Hindlimb muscle (tissue), 1 donor: ENCODE measurements around the gene EYS. TPM values are rescaled to one million over a fixed set of nuclear protein-coding genes. Genes with fewer than 3 reads are reported as not detected.

Experiments
- DNase-seq: peaks from one replicate; pipeline ENCODE4 v3.0.0-alpha.2; 2013
- polyA plus RNA-seq: library from polyadenylated mRNA; unstranded; fragments of 120-200 nt; gene quantifications from one replicate; pipeline ENCODE4 v1.2.1, GENCODE V29; 2013; ENCODE audit not compliant: insufficient read length

The EYS gene
- polyA plus RNA-seq, 1 donor, result 0.59 TPM

GRCh38 chr6:64217721-64218620 is 1489.1 kb downstream of the EYS start:
- no peak for DNase-seq

DNA sequence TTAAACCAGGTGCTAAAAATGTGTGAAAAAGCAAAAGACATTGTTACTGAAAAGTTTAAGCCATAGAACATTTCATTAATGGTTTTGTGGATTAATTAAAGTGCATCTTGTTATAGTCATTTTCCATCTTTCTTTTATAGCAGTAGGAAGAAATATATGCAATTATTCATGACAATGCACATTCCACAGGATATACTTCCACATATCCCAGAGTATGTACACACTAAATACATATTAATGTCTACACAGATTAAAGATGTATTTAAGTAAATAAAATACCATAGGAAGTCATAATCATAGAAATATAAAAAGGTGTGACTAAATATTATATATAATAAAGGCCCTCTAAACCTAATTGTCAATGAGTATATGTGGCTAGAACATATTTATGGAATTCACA is 1492.7 kb downstream of the EYS start:
- no peak for DNase-seq

DNA sequence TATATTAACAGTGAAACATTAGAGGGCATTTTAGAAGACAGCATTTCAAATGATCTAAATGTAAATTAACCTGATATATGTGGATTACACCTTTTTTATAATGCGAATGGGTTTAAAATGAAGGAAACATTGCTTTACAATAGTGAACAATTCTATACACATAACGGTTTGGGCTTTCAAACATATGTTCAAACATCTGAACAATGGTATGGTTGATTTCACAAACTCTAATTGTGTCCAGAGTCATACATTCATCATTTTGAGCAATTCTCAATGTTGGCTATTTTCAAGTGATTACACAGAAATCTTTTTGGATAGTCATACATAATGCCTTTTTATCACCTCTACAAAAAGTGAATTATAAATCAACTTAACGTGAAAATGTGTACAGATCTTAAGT is 1493.3 kb downstream of the EYS start:
- DNase-seq, result no peak

DNA sequence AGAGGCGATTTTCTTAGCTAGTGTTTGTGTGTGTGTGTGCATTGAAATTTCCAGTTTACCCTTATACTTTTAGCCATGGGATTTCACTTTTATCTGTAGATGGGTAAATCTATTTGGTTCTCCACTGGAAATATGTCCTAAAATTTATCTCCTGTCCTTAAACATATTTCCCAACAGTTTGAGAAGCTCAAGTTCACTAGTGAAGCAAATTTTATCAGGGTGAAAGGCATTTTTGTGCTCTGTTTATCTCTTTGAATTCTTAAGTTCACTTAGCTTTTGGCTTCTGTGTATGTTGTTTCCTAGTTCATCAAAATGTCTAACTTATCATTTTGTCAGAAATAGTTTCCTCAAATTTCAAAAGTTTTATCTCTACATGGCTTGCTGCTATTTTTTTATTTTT is 1509.8 kb downstream of the EYS start:
- DNase-seq, result no peak

GRCh38 chr6:64186592-64186991 is 1520.4 kb downstream of the EYS start:
- DNase-seq, result no peak

- DNase-seq, result no peak
These were observed 1521.4 kb downstream of the EYS start for GRCh38 chr6:64185621-64186020.

DNA sequence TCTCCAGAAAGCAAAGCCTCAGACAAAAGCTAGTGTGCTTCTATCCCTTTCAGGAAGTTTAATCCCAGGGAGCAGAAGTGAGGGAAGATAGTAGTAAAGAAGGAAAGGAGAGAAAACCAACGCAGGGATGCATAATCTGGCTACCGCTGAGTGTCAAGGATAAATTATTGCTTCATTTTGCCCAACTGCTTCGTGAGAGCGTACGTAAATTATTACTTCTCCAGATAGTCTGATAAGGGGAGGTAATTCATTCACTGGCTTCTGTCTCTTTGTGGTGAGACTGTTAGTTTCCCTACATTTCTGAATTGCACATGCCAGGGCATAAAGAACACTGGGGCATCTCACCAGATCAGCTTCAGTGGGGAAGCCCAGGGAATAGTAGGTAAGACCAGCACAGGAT is 1531.7 kb downstream of the EYS start:
- no peak for DNase-seq

GRCh38 chr6:64170316-64170715 is 1536.7 kb downstream of the EYS start:
- DNase-seq, result no peak

GRCh38 chr6:64160486-64160885 is 1546.5 kb downstream of the EYS start:
- DNase-seq, result no peak

GRCh38 chr6:64155063-64155462 is 1552.0 kb downstream of the EYS start:
- DNase-seq, result no peak

DNA sequence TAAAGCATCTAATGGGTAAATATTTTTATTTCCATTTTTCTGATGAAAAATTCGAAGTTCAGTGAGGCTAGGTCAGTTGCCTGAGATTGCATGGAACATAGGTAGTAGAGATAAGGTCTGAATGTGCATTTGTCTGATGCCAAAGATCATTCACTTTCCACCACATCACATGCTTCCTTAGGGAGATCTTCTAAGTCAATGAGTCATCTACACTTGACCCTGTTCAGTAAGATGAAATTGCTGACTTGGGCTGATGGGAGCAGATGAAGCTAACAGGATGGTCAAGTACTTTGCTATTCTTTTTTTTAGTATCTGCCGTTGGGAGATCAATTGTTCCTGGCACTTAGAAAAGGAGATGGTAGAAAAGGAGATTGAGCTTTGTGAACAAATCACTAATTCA is 1560.2 kb downstream of the EYS start:
- no peak for DNase-seq

DNA sequence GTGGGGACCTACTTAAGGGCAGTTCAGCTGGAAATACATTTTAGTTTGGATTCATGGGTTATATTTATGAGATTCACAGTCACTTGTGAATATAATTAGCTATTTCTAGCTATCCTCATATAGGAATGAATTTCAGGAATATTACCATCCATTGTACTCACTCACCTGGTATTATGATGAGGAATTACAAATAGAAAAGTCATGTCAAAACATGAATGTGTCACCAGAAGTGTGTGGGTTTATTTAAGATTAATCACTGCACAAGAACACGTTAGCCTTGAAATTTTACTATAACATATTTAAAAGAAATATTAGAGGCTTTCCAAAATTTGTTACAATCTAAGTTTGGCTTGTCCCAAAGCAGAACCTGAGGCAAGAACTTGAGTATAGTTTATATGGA is 1560.9 kb downstream of the EYS start:
- no peak for DNase-seq

- DNase-seq, result no peak
These were observed 1561.4 kb downstream of the EYS start for GRCh38 chr6:64145658-64146057.

DNA sequence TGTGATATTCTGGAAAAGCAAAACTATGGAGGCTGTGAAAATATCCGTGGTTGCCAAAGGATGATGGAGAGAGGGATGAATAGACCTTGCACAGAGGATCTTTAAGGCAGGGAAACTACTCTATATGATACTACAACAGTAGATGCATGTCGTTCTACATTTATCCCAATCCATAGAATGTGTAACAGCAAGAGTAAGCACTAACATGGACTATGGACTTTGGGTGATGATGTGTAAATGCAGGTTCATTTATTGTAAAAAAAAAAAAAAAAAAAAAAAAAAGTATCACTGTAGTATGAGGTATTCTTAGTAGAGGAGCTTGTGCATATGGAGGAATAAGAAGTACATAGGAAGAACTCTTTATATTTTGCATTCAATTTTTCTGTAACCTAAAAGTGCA is 1563.9 kb downstream of the EYS start:
- no peak for DNase-seq

GRCh38 chr6:64141680-64142079 is 1565.3 kb downstream of the EYS start:
- DNase-seq, result no peak

GRCh38 chr6:64128301-64129024 is 1578.6 kb downstream of the EYS start:
- DNase-seq, result no peak

DNA sequence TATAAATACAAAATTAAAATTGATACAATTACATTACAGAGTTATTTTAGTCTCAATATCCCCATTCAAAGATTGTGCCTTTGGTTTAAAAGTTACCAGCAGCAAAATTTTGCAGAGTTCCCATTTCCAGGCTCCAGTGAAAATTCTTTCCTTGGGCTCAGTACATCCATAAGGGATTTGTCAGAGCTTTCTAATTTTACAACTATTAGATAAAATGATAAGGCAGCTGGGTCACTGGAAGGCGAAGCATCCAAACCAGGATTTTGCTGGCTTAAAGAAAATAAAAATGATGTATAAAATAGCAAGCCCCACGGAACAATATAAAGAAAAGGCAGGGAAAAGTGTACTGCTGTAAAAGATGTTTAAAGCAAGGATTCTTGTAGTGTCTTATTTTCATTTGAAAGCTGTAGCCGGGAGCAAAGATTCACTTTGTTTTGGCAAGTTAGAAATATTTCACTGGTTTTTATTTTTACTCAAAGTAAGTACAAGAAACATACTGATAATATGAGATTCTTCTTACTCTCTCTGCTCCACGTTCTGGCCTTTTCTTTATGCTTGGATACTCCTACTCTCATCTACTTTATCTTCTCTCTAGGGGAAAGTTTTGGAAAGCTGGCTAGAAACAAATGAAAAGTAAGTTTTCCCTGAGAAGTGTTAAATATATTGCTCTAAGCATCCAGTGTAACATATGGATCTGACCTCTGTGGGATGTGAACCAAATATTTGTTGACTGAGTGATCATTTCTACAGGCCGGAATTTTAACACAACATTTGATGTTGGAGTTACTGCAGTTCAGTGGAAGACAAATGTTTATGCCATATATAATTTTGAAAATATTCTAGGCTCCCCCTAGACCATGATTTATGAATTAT is 1583.0 kb downstream of the EYS start:
- peak; percentile 36 for DNase-seq

DNA sequence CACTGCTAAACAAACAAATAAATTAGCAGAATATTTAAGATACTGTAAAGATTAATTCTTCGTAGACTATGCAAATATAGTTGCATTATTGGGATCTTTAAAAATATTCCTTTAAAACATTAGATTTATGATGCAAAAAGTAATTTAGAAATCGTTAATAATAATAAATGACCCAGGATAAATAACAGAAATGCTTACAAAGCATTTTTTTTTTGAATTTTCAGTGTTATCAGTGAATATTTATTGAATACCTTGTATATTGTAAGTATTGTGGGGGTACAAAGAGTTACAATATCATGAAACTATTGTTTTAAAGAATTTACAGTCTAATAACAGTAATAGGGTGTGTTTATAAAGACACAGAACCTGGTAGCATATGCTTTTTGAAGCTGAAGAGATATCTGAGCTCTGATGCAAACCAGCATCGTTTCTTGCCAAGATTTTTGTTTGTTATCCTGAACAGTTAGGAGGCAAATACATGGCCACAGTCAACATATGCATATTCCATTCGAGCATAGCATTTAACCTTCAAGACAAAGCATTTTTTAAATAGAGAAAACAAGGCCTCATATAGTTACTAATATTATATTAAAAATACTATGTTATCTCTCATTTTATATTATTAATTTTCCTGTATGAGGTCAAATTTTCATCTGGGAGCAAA is 1584.2 kb downstream of the EYS start:
- no peak for DNase-seq

DNA sequence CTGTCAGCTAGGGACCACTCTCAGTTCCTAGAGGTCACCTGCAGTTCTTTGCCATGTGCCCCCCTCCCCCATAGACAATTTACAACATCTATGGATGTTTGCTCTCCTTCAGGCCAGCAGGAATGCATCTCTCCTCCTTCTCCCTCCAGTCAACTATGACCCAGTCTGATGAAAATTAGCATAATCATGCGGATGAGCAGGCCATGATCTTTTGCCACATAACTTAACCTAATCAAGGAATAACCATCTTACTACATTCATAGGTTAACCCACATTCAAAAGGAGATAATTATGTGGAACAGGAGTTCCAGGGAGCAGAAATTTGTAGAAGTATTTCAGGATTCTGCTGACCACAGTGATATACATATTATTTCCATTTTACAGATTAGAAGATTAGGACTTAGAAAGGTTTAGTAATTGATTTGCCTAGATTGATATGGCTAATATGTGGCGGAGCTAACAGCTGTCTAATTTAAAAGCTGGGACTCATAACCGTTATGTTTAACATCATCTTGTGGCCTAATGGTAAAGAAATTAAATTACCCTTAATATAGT is 1585.9 kb downstream of the EYS start:
- no peak for DNase-seq

GRCh38 chr6:64113704-64114103 is 1593.3 kb downstream of the EYS start:
- DNase-seq, result no peak

GRCh38 chr6:64104051-64104450 is 1603.0 kb downstream of the EYS start:
- no peak for DNase-seq

DNA sequence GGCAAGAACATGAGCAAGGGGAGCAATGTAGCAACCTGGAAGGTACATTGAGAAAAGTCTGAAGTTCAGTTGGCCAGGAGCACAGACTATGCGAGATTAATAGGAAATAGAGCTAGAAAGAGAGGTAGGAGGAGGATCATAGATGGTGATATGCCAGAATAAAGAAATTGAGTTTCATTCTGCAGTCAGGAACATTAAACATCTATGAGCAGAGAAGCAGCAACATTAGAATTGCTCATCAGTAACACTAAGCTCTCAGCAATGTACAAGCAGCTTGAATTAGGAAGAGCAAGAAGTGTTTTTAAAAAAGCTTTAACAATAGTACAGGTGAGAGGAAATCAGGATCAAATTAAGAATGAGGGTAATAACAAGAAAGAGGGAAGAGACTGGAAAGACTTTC is 1603.5 kb downstream of the EYS start:
- no peak for DNase-seq
